Measurements from ENCODE around the gene C19orf18.

GRCh38 chr19:58007285-58007684, 33.0 kb upstream of the C19orf18 start:
- TF ChIP-seq CTCF (IDR thresholded peaks at IDR 0.05), result no peak
- TF ChIP-seq EP300 (IDR thresholded peaks at IDR 0.05), result no peak
